Epithelial cell of esophagus (primary cell): Measurements from ENCODE around the gene C11orf71.

Source experiments
- DNase-seq: peaks from one replicate; pipeline ENCODE4 v3.0.0; 2010; ENCODE audit warnings: low read depth
- H3K4me3 ChIP-seq: 2 replicates; pipeline ENCODE4 v1.5.1; 2011; ENCODE audit warnings: mild to moderate bottlenecking, low read length, control low read depth
- CTCF ChIP-seq: IDR thresholded peaks from 2 replicates; pipeline ENCODE4 v1.5.1; 2011; ENCODE audit warnings: low read depth, mild to moderate bottlenecking, low read length, control low read depth, inconsistent platforms; ENCODE audit not compliant: insufficient read depth; ENCODE audit errors: missing control alignments

The C11orf71 gene

DNA sequence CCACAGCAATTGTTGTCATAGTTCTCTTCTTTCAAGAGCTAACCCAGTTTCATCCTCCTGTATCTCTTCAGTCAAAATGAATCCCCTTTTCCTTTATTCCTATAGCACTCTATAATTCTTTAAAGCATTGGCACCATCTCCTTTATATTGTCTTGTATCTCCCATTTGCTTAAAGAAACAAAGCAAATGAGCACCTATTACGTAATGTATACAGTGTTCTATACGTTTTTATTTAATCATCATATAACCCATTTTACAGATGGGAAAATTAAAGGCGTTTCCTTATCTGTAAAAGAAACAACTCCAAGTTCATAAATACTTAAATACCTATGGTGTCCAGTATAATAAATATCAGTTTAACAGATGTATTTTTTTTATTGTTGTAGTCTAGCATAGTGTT, 32.6 kb upstream of the C11orf71 start:
- no peak for TF ChIP-seq CTCF
- H3K4me3 ChIP-seq = no peak overlapping the region
- no peak for DNase-seq

DNA sequence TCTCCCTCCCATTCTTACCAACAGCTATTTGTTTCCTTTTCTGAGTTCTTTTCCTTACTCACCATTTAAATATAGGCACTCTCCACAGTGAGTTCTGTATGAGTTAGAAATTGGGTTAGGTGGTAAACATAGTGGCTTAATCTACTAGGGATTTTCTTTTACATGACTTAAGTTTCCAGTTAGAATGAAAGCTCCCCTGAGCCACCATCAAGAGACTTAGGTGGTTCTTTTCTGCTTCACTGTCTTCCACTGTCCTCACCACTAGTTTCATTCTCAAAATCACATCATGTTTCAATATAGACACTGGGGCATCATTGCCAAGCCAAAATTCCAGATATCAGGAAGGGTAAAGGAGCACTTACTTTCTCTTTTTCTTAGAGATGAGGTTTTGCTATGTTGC, 30.0 kb upstream of the C11orf71 start:
- DNase-seq = no peak
- H3K4me3 ChIP-seq = no peak overlapping the region
- no peak for TF ChIP-seq CTCF

DNA sequence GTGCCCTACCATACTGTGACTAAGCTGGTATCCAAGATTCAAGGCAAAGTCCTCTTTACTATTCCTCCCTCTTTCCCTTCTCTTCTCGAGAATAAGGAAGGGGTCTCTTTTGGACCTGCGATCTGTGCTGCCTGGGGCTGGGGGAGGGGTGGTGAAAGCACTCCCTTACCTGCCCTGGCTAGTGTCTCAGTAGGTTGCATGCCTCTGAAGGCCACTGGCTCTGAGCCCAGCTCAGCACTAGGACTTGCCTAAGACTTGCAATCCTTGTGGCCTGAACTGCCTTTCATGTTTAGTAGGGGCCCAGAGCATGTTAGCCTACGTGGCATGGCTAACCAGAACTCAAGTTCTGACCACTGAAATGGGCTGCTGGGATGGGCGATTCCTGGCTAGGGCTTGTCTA, 26.0 kb upstream of the C11orf71 start:
- H3K4me3 ChIP-seq = no peak overlapping the region
- TF ChIP-seq CTCF = no peak
- DNase-seq = peak; percentile 36

GRCh38 chr11:114416441-114416961, 16.2 kb upstream of the C11orf71 start:
- H3K4me3 ChIP-seq = no peak overlapping the region
- no peak for TF ChIP-seq CTCF
- peak; percentile 93 for DNase-seq

DNA sequence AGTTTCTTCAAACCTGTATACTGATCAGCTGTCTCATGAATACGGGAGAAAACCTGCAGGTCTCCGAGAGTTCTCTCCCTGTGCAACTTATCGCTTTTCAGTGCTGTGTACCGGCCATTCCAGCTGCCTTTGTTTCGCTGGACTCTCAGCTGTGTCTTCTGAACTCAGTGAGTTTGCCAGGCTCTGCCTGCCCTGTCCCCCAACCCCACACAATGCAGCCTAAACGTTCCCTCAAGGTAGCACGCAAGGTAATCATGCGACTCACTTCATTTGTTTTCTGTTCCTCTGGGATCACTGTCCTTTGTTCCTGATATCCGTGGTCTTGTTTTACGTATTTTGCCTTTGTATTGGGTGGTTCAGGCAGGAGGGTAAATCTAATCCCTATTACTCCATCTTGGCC, 13.6 kb upstream of the C11orf71 start:
- no peak overlapping the region for H3K4me3 ChIP-seq
- no peak for DNase-seq
- TF ChIP-seq CTCF = no peak

- H3K4me3 ChIP-seq = no peak overlapping the region
- no peak for TF ChIP-seq CTCF
Observed at GRCh38 chr11:114412946-114413345, 12.6 kb upstream of the C11orf71 start.

GRCh38 chr11:114401311-114401710, 1.0 kb upstream of the C11orf71 start:
- no peak for DNase-seq
- no peak for TF ChIP-seq CTCF
- H3K4me3 ChIP-seq = peak overlapping the region; percentile 85

More at GRCh38 chr11:114412946-114413345, 12.6 kb upstream of the C11orf71 start:
- DNase-seq = peak; percentile 71
